Measurements from ENCODE around the gene FBXO24. TPM values are rescaled to one million over a fixed set of nuclear protein-coding genes. Genes with fewer than 3 reads are reported as not detected.
A peak's percentile ranks its signal among the peaks of the same experiment; 100 is the strongest.

The FBXO24 gene
- total and polyA plus RNA-seq, 9 of the 15 experiments (the other 6 are each of a cell fraction or from before 2014, with no cell fraction given) = 0.17 to 0.95 (median 0.50) TPM

DNA sequence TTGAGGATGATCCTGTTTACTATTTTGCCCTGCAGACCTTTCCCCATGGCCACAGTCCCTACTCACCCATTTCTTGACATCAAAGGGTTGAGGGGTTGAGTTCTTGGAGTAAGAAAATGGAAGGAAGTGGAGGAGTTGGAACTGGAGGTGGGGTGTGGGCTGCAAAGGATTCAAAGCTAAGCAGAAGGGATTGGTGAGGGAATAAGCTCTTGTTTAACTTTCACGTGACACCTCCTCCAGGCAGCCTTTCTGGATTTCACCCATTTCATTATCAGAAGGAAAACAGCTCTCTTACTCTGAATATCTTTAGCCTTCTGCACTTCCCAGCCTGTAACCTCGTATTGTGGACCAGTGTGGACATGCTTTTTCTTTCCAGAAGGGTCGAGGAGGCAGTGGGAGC is 39.9 kb downstream of the FBXO24 start (continued):
- TF ChIP-seq ZBTB40 (IDR thresholded peaks at IDR 0.05) = no peak
- peak; percentile 21; the same call in 1 of the 2 replicates for TF ChIP-seq ZBTB40 (CRISPR knock-in tag; IDR thresholded peaks at IDR 0.05)
- peak; percentile 95 for TF ChIP-seq ZNF436 (CRISPR knock-in tag; IDR thresholded peaks at IDR 0.05)
- no peak for TF ChIP-seq NCOA4 (IDR thresholded peaks at IDR 0.05; ENCODE audit: partially characterized antibody)
- no peak for TF ChIP-seq NR3C1 (CRISPR knock-in tag; IDR thresholded peaks at IDR 0.05)
- TF ChIP-seq, protein P1, sequence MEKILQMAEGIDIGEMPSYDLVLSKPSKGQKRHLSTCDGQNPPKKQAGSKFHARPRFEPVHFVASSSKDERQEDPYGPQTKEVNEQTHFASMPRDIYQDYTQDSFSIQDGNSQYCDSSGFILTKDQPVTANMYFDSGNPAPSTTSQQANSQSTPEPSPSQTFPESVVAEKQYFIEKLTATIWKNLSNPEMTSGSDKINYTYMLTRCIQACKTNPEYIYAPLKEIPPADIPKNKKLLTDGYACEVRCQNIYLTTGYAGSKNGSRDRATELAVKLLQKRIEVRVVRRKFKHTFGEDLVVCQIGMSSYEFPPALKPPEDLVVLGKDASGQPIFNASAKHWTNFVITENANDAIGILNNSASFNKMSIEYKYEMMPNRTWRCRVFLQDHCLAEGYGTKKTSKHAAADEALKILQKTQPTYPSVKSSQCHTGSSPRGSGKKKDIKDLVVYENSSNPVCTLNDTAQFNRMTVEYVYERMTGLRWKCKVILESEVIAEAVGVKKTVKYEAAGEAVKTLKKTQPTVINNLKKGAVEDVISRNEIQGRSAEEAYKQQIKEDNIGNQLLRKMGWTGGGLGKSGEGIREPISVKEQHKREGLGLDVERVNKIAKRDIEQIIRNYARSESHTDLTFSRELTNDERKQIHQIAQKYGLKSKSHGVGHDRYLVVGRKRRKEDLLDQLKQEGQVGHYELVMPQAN (IDR thresholded peaks at IDR 0.05; ENCODE audit: borderline replicate concordance) = 0 out of 2 replicates have a peak, but pooled peaks have one; percentile 19
- TF ChIP-seq ZFP30 (CRISPR knock-in tag; IDR thresholded peaks at IDR 0.05; ENCODE audit: borderline replicate concordance) = no peak
